Fibroblast of pulmonary artery (primary cell): ENCODE data around the gene TMEM256.

ENCODE experiments used
- DNase-seq: peaks from one replicate; pipeline ENCODE4 v3.0.0-alpha.2; 2010; ENCODE audit warnings: low read depth
- H3K4me3 ChIP-seq: replicated peaks from 2 replicates; pipeline ENCODE4 v1.5.1; 2011; ENCODE audit warnings: low read depth, mild to moderate bottlenecking, control low read depth, low read length, moderate library complexity
- TF ChIP-seq, protein P1 (sequence below): IDR thresholded peaks from 2 replicates; pipeline ENCODE4 v1.5.1; 2011; ENCODE audit warnings: mild to moderate bottlenecking, control low read depth, low read length, inconsistent platforms; ENCODE audit errors: missing control alignments

Gene TMEM256

DNA sequence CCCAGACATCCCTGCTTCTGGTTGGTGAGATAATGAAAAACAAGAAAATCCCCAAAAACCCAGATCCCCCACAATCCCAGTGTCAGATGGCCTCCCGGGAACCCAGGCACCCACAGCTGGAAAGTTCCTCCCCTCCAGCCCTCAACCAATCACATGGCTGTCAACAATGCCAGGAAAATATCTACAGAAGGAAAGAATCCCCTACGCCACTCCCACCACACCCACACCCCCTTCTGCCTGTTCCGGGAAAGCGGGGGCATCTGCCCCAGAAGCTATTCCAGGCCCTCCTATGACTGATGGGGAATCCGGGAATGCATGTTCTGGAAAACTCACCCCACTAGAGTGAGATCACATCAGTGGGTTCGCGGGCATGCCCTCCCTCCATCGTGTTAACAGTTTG, 47.1 kb downstream of the TMEM256 start:
- TF ChIP-seq, protein P1, sequence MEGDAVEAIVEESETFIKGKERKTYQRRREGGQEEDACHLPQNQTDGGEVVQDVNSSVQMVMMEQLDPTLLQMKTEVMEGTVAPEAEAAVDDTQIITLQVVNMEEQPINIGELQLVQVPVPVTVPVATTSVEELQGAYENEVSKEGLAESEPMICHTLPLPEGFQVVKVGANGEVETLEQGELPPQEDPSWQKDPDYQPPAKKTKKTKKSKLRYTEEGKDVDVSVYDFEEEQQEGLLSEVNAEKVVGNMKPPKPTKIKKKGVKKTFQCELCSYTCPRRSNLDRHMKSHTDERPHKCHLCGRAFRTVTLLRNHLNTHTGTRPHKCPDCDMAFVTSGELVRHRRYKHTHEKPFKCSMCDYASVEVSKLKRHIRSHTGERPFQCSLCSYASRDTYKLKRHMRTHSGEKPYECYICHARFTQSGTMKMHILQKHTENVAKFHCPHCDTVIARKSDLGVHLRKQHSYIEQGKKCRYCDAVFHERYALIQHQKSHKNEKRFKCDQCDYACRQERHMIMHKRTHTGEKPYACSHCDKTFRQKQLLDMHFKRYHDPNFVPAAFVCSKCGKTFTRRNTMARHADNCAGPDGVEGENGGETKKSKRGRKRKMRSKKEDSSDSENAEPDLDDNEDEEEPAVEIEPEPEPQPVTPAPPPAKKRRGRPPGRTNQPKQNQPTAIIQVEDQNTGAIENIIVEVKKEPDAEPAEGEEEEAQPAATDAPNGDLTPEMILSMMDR: no peak
- no peak for DNase-seq
- H3K4me3 ChIP-seq: no peak overlapping the region

DNA sequence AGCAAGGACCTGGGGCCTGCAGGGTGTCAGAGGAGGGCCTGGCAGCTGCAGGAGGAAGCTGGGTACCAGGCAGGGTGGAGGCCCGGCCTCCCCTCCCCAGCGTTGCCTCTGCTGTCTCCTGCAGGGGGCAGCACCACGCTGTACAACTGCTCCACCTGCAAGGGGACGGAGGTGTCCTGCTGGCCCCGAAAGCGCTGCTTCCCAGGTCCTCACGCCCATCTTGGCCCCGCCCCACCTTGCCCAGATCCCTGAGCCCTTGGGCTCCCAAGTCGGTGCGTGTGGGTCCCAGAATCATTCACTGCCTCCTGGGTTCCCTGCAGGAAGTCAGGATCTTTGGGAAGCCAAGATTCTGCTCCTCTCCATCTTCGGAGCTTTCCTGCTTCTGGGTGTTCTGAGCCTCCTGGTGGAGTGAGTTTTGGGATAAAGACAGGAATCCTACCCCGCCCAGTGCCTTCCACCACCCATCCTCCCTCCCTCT, 47.8 kb downstream of the TMEM256 start:
- H3K4me3 ChIP-seq: no peak overlapping the region
- TF ChIP-seq, protein P1: peak; percentile 80
- DNase-seq: peak; percentile 74

DNA sequence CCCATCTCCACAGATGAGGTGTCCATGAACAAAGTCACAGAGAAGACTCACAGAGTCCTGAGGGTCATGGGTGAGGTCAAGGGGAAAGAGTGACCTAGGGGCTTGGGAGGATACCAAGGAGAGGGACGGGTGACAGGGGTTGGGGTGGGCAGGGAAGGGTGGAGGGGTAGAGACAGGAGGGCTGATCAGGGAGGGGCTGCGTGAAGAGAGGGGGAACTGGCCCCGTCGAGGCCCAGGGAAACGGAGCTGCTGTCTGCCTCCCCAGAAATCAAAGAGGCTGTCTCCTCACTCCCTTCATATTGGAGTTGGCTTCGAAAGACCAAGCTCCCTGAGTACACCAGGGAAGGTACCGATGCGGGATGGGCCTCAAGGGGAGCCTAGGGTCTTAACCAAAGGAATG, 48.3 kb downstream of the TMEM256 start:
- no peak for DNase-seq
- TF ChIP-seq, protein P1: no peak
- no peak overlapping the region for H3K4me3 ChIP-seq

DNA sequence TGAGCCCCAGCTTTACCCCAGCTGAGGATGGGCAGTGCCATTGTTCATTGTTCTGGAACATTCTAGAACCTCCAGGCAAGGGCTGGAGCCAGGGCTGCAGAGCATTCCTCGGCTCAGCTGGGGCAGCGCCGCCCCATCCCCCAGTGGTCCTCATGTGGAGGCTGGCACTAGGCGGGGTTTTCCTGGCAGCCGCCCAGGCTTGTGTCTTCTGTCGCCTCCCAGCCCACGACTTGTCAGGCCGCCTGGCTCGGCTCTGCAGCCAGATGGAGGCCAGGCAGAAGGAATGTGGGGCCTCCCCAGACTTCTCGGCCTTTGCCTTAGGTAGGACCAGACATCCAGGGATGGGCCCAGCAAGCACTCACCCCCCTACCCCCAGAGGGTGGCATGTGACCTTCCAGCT, 48.8 kb downstream of the TMEM256 start, which contains the start of gene TMEM95:
Gene TMEM95, plus strand, starts transcription at position 104 of the 400 bp plus-strand sequence. Its CDS starts 49 bp downstream, at position 153.
- H3K4me3 ChIP-seq: no peak within 1 kb of the TSS

DNA sequence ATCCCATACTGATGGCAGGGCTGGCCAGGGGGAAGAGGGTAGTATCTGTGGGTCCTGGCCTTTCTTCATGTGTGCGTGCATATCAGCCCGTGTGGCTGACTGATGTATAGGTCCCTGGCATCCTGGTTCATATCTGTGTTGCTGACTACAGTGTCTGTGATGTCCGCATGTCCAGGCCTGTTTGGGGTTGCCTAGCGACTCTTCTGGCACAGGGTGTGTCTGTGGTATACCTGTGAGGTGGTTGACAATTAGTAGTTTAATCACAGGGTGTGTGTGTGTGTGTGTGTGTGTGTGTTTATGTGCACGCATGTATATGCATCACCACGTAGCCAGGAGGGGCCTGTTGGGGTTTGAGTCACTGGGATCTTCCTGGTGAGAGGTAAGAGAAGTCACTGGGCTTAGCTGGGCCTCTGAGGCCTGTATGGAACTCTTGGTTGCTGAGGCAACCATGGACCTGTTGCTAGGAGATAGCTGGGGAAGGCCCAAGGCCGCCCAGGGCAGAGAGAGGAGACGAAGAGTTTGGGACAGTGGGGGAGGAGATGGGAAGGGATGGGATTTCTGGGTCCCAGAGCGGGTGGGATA, 49.5 kb downstream of the TMEM256 start:
- TF ChIP-seq, protein P1: no peak
- no peak for DNase-seq
- no peak overlapping the region for H3K4me3 ChIP-seq

More for the DNA sequence above, 48.8 kb downstream of the TMEM256 start, which contains the start of gene TMEM95:
- DNase-seq: no peak
- TF ChIP-seq, protein P1: no peak
